Fibroblast of upper back skin (primary cell): ENCODE results near the gene MPP3.
A peak's percentile ranks its signal among the peaks of the same experiment; 100 is the strongest.

Experiments used
- DNase-seq: peaks from one replicate; pipeline ENCODE4 v3.0.0-alpha.2; 2013

The MPP3 gene

GRCh38 chr17:43769426-43769825 is 63.5 kb downstream of the MPP3 start:
- DNase-seq, result no peak

- DNase-seq, result no peak
Observed at GRCh38 chr17:43768943-43769342, 64.0 kb downstream of the MPP3 start.

- no peak for DNase-seq
Observed at GRCh38 chr17:43768382-43768781, 64.6 kb downstream of the MPP3 start.

GRCh38 chr17:43767713-43768059 is 65.3 kb downstream of the MPP3 start:
- no peak for DNase-seq

- no peak for DNase-seq
Observed at GRCh38 chr17:43767053-43767712, 65.8 kb downstream of the MPP3 start.

- DNase-seq, result peak; percentile 43
Observed at GRCh38 chr17:43766413-43767052, 66.4 kb downstream of the MPP3 start.

GRCh38 chr17:43760254-43760852 is 72.6 kb downstream of the MPP3 start:
- peak; percentile 90 for DNase-seq

- DNase-seq, result no peak
Observed at GRCh38 chr17:43759836-43760235, 73.1 kb downstream of the MPP3 start.

GRCh38 chr17:43758497-43759174 is 74.3 kb downstream of the MPP3 start, which contains the start of gene SOST:
Gene SOST (minus strand): TSS chr17:43758791. CDS start chr17:43758741, 50 bp downstream.
- DNase-seq, result no peak

- no peak for DNase-seq
Observed at GRCh38 chr17:43758086-43758485, 74.9 kb downstream of the MPP3 start.

GRCh38 chr17:43757171-43757660 is 75.7 kb downstream of the MPP3 start:
- DNase-seq, result no peak

- DNase-seq, result no peak
Observed at GRCh38 chr17:43756201-43756600, 76.7 kb downstream of the MPP3 start.

GRCh38 chr17:43755389-43755875 is 77.5 kb downstream of the MPP3 start:
- DNase-seq, result no peak

GRCh38 chr17:43754947-43755346 is 78.0 kb downstream of the MPP3 start:
- no peak for DNase-seq

GRCh38 chr17:43753493-43754129 is 79.3 kb downstream of the MPP3 start:
- peak; percentile 26 for DNase-seq
